GM12878 (cell line): ENCODE data around the gene GTF2IRD1. TPM values are rescaled to one million over a fixed set of nuclear protein-coding genes. Genes with fewer than 3 reads are reported as not detected.
"Not testable (repeated sequence)": the region's sequence is repeated elsewhere in the genome, so short reads cannot be mapped to it uniquely, and the experiment has no call there.

Experiments used
- ATAC-seq: fragments of 200-7000 bp; cut with Tn5 transposase; 3 replicates; pipeline ENCODE4 v1.9.1; 2020; ENCODE audit warnings: mild to moderate bottlenecking, moderate library complexity
- BruUV-seq: library from RNA; stranded (reverse); fragments of 400-500 nt; replicated peaks from 2 replicates; lab custom pipeline; 2021; lab: Mats Ljungman, UMichigan
- CTCF ChIA-PET: fragments of 300-600 bp; sonication (Branson Sonifier 250); formaldehyde crosslinking; extraction: SDS; loops from one replicate; lab custom pipeline; 2021; ENCODE audit warnings: inconsistent platforms; lab: Yijun Ruan, JAX
- POLR2A ChIA-PET: fragments of 350-600 bp; formaldehyde crosslinking; extraction: SDS; loops from one replicate; lab custom pipeline; 2021; ENCODE audit warnings: inconsistent platforms; lab: Charles Lee
- RAD21 ChIA-PET: fragments of 300-600 bp; sonication (Branson Sonifier 250); formaldehyde crosslinking; loops from one replicate; lab custom pipeline; 2023; ENCODE audit warnings: antibody characterized with exemption; ENCODE audit not compliant: unreplicated experiment; lab: Charles Lee
- SMC1A ChIA-PET: fragments of 300-600 bp; sonication (Branson Sonifier 250); formaldehyde crosslinking; loops from one replicate; lab custom pipeline; 2023; ENCODE audit not compliant: unreplicated experiment, uncharacterized antibody; lab: Charles Lee
- DNase-seq: peaks from one replicate; pipeline ENCODE4 v3.0.0-alpha.2; 2011; ENCODE audit warnings: low read depth, low spot score
- FAIRE-seq: peaks from 3 replicates; lab custom pipeline; 2011; peaks lifted over from hg19 to GRCh38; lab: Jason Lieb, UNC
- H2AFZ ChIP-seq: 2 replicates; pipeline ENCODE4 v1.6.0; 2011; ENCODE audit warnings: low read depth, low read length, control low read depth; ENCODE audit not compliant: control insufficient read depth
- H3K27ac ChIP-seq: 2 replicates; pipeline ENCODE4 v1.5.1; 2011; ENCODE audit warnings: control low read depth; ENCODE audit not compliant: control insufficient read depth, insufficient read depth
- H3K27me3 ChIP-seq, 2 experiments: replicated peaks in 1 of 2; 2 replicates each; pipeline versions ENCODE4 v1.6.0 to v1.6.1; 2011; ENCODE audit warnings: low read length in 1 of 2; ENCODE audit not compliant: control insufficient read depth in 2 of 2, insufficient read depth in 2 of 2
- H3K36me3 ChIP-seq, 2 experiments: 2 replicates each; pipeline ENCODE4 v1.5.1; 2011; ENCODE audit warnings: low read length in 1 of 2; ENCODE audit not compliant: control insufficient read depth in 2 of 2, insufficient read depth in 2 of 2
- H3K4me1 ChIP-seq: 2 replicates; pipeline ENCODE4 v1.6.1; 2011; ENCODE audit warnings: mild to moderate bottlenecking, low read length, moderate library complexity, mixed read lengths; ENCODE audit not compliant: control insufficient read depth, insufficient read depth
- H3K4me2 ChIP-seq: 2 replicates; pipeline ENCODE4 v1.6.0; 2011; ENCODE audit warnings: control low read depth; ENCODE audit not compliant: control insufficient read depth, insufficient read depth
- H3K4me3 ChIP-seq: fragments of 200-600 bp; sonication (generic); 2 replicates; pipeline ENCODE4 v1.5.1; 2016
- H3K79me2 ChIP-seq: 2 replicates; pipeline ENCODE4 v1.6.0; 2011; ENCODE audit warnings: low read length; ENCODE audit not compliant: control insufficient read depth, insufficient read depth
- H3K9ac ChIP-seq: 2 replicates; pipeline ENCODE4 v1.8.0; 2011; ENCODE audit warnings: low read length, control low read depth, mixed read lengths; ENCODE audit not compliant: control insufficient read depth, insufficient read depth
- H3K9me3 ChIP-seq: replicated peaks from 3 replicates; pipeline ENCODE4 v1.5.1; 2011; ENCODE audit warnings: mild to moderate bottlenecking, low read length; ENCODE audit not compliant: control insufficient read depth, insufficient read depth
- H4K20me1 ChIP-seq: 2 replicates; pipeline ENCODE4 v1.6.0; 2011; ENCODE audit not compliant: control insufficient read depth, insufficient read depth
- ATF2 ChIP-seq: IDR thresholded peaks from 2 replicates; pipeline ENCODE4 v1.6.1; 2012; ENCODE audit warnings: low read length, inconsistent platforms
- BACH1 ChIP-seq: fragments of 450-650 bp; IDR thresholded peaks from 2 replicates; pipeline ENCODE4 v1.6.1; 2017; ENCODE audit warnings: mild to moderate bottlenecking, borderline replicate concordance
- BHLHE40 ChIP-seq, 2 experiments: fragments of 450-650 bp in 1 of 2; IDR thresholded peaks; 2 replicates each; pipeline ENCODE4 v1.6.1; 2011 to 2017; ENCODE audit warnings: low read depth in 2 of 2, borderline replicate concordance in 1 of 2, improper control_type of control experiment in 1 of 2, low read length in 1 of 2, mild to moderate bottlenecking in 1 of 2
- CREM ChIP-seq: IDR thresholded peaks from 2 replicates; pipeline ENCODE4 v1.6.1; 2014; ENCODE audit warnings: antibody characterized with exemption, low read depth
- E4F1 ChIP-seq: fragments of 450-650 bp; IDR thresholded peaks from 2 replicates; pipeline ENCODE4 v1.6.1; 2018; ENCODE audit warnings: borderline replicate concordance, mild to moderate bottlenecking; ENCODE audit not compliant: partially characterized antibody
- EP300 ChIP-seq, 2 experiments: fragments of 150-350 bp in 1 of 2; IDR thresholded peaks; 2 replicates each; pipeline ENCODE4 v1.6.1; 2011 to 2012; ENCODE audit warnings: low read depth in 2 of 2, low read length in 2 of 2, borderline replicate concordance in 1 of 2, improper control_type of control experiment in 1 of 2, inconsistent platforms in 1 of 2; ENCODE audit not compliant: control insufficient read depth in 1 of 2
- IRF4 ChIP-seq: IDR thresholded peaks from 2 replicates; pipeline ENCODE4 v1.6.1; 2011; ENCODE audit warnings: low read depth, low read length
- POLR2A ChIP-seq: IDR thresholded peaks from 2 replicates; pipeline ENCODE4 v1.6.1; 2011; ENCODE audit warnings: low read depth, mild to moderate bottlenecking, low read length
- SMARCA5 ChIP-seq: fragments of 450-650 bp; IDR thresholded peaks from 2 replicates; pipeline ENCODE4 v1.6.1; 2017; ENCODE audit warnings: mild to moderate bottlenecking
- TBL1XR1 ChIP-seq: IDR thresholded peaks from 2 replicates; pipeline ENCODE4 v1.6.1; 2012; ENCODE audit warnings: low read depth, low read length, improper control_type of control experiment
- ZBED1 ChIP-seq: IDR thresholded peaks from 2 replicates; pipeline ENCODE4 v1.6.1; 2016; ENCODE audit warnings: borderline replicate concordance
- ZNF217 ChIP-seq: fragments of 450-650 bp; IDR thresholded peaks from 2 replicates; pipeline ENCODE4 v1.6.1; 2017; ENCODE audit warnings: antibody characterized with exemption, mild to moderate bottlenecking
- ZNF24 ChIP-seq: fragments of 450-650 bp; IDR thresholded peaks from 2 replicates; pipeline ENCODE4 v1.6.1; 2017; ENCODE audit warnings: antibody characterized with exemption, mild to moderate bottlenecking
- WGBS: methylation state at CpG from one replicate; pipeline ENCODE4 v1.1.6; 2016; ENCODE audit warnings: low lambda C conversion rate; ENCODE audit not compliant: insufficient replicate concordance, insufficient coverage; ENCODE audit errors: missing lambda C conversion rate; 5-methylcytosine and 5-hydroxymethylcytosine counted together
- in situ Hi-C: fragments of 300-500 bp; cut with MboI; formaldehyde crosslinking; loops from 9 replicates; pipeline ENCODE4 v1.14.3; 2018; ENCODE audit warnings: mixed read lengths
- intact Hi-C: fragments of 100-400 bp; cut with micrococcal nuclease; formaldehyde crosslinking; loops from one replicate; pipeline ENCODE4 v1.14.2; 2022; ENCODE audit not compliant: unreplicated experiment
- polyA plus RNA-seq, 11 experiments: library from polyadenylated mRNA; depleted of rRNA in 4 of 11; unstranded in 6 of 11; stranded (reverse) in 5 of 11; fragments of >200 nt; fragmentation: Nextera tagmentation in 4 of 11; fragmentation: Illumina TruSeq in 1 of 11; extraction: Ambion mirVana in 4 of 11; extraction: Trizol in 1 of 11; gene quantifications; 1 replicate in 1 of 11; 2 replicates in 10 of 11; pipeline versions ENCODE4 v1.2.1 to v1.2.3, GENCODE V29; 2011 to 2016; ENCODE audit warnings: inconsistent platforms in 2 of 11, missing spikeins in 2 of 11, low read depth in 1 of 11
- total RNA-seq, 4 experiments: library from RNA; depleted of rRNA in 3 of 4; stranded (reverse); fragments of >200 nt in 3 of 4; fragmentation: Illumina TruSeq in 1 of 4; extraction: Trizol in 1 of 4; gene quantifications; 2 replicates each; pipeline versions ENCODE4 v1.2.1 to v1.2.3, GENCODE V29; 2013 to 2021

The GTF2IRD1 gene
- total and polyA plus RNA-seq, 10 of the 15 experiments (the other 5 are each of a cell fraction or from before 2014, with no cell fraction given): 0.48 to 3.0 (median 1.3) TPM

DNA sequence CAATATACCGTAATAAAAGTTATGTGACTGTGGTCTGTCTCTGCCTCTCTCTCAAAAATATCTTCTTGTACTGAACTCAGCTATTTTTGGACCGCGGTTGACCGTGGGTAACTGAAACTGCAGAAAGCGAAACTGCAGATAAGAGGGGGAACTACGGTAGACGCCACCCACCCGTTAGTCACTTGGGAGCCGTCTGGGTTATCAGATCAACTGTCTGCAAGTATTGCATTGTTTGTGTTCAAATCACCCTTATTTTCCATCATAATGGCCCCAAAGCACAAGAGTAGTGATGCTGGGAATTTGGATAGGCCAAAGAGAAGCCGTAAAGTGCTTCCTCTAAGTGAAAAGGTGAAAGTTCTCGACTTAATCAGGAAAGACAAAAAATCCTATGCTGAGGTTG is 196.3 kb downstream of the GTF2IRD1 start (continued):
- TF ChIP-seq ZNF217 (0 out of 2 replicates have a peak, but pooled peaks have one; percentile 18), IRF4 (peak; percentile 66), EP300 (IDR thresholded peaks at IDR 0.05; ENCODE audit: borderline replicate concordance in 1 of 2, control insufficient read depth in 1 of 2, low read depth in 2 of 2, low read length in 2 of 2) (peak in 1 of 2 experiments; percentile 37; a peak in 1 of 4 replicates), TBL1XR1 (peak; percentile 86; the same call in 1 of the 2 replicates), E4F1 (peak; percentile 80), CREM (peak; percentile 64; the same call in 1 of the 2 replicates), BHLHE40 (IDR thresholded peaks at IDR 0.05; ENCODE audit: borderline replicate concordance in 1 of 2, low read depth in 2 of 2, low read length in 1 of 2) (peak; percentile 38 to 45; a peak in 1 of 4 replicates)
- TF ChIP-seq, all 136 proteins: peak for 44; not testable (repeated sequence) for 92

DNA sequence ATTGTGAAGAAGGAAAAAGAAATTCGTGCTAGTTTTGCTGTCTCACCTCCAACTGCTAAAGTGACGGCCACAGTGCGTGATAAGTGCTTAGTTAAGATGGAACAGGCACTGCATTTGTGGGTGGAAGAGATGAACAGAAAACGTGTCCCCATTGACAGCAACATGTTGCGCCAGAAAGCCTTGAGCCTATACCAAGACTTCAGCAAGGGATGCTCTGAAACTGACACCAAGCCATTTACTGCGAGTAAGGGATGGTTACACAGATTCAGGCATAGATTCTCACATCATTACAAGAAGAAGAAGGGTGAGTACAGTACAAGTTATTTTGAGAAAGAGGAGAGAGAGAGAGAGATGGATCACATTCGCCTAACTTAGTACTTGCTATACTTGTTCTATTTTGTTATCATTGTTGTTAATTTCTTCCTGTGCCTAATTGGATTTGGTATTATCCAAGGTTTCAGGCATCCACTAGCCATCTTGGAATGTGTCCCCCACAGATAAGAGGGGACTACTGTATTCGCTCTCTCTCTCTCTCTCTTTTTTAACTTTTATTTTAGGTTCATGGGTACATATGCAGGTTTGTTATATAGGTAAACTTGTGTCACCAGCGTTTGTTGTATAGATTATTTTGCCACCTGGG is 196.9 kb downstream of the GTF2IRD1 start:
- in situ Hi-C loops, H3K27me3 ChIP-seq, DNase-seq, FAIRE-seq, H2AFZ ChIP-seq, H3K9me3 ChIP-seq, H3K79me2 ChIP-seq, H4K20me1 ChIP-seq, H3K36me3 ChIP-seq: not testable (repeated sequence)
- Histone ChIP-seq H3K4me2 (peak overlapping the region; percentile 61), H3K27ac (peak overlapping the region; percentile 29), H3K4me1 (peaks cover 16% of the 10 kb centered on the region), H3K9ac (peak overlapping the region; percentile 41), H3K4me3 (peak overlapping the region; percentile 62)
- RAD21 ChIA-PET: interaction anchor here (1.0 to 1.5 kb wide), 5 partner anchors 8 to 63 kb away, joined by 3 to 5 read pairs (median 4); no protein-coding TSS in a partner anchor
- CTCF ChIA-PET: interaction anchor here (0.5 to 1.1 kb wide), 4 partner anchors 64 to 201 kb away, joined by 3 read pairs; no protein-coding TSS in a partner anchor
- POLR2A ChIA-PET: interaction anchor here (0.6 to 1.1 kb wide), 4 partner anchors 8 to 1128 kb away, joined by 3 to 5 read pairs (median 4); partner anchors contain the start of gene BAZ1B
- peak; percentile 85 for ATAC-seq
- WGBS: 7% methylated on average over 6 of the region's 9 CpGs
- SMC1A ChIA-PET: interaction anchor here (0.7 to 1.1 kb wide), 4 partner anchors 8 to 64 kb away, joined by 3 read pairs; no protein-coding TSS in a partner anchor
- TSS peak; percentile 99 for BruUV-seq
- intact Hi-C loops: loop anchor here (2.0 kb wide), 1 partner anchor 16 kb away; no protein-coding TSS in a partner anchor
- TF ChIP-seq ATF2: 0 out of 2 replicates have a peak, but pooled peaks have one; percentile 18
- TF ChIP-seq POLR2A: peak; percentile 19; the same call in 1 of the 2 replicates
- TF ChIP-seq ZNF24: 0 out of 2 replicates have a peak, but pooled peaks have one; percentile 7
- 0 out of 2 replicates have a peak, but pooled peaks have one; percentile 12 for TF ChIP-seq SMARCA5
- TF ChIP-seq BACH1: 0 out of 2 replicates have a peak, but pooled peaks have one; percentile 15
- 0 out of 2 replicates have a peak, but pooled peaks have one; percentile 3 for TF ChIP-seq ZBED1
